ENCODE results near the gene PLCH1.
"Not testable (repeated sequence)": the region's sequence is repeated elsewhere in the genome, so short reads cannot be mapped to it uniquely, and the experiment has no call there.

DNA sequence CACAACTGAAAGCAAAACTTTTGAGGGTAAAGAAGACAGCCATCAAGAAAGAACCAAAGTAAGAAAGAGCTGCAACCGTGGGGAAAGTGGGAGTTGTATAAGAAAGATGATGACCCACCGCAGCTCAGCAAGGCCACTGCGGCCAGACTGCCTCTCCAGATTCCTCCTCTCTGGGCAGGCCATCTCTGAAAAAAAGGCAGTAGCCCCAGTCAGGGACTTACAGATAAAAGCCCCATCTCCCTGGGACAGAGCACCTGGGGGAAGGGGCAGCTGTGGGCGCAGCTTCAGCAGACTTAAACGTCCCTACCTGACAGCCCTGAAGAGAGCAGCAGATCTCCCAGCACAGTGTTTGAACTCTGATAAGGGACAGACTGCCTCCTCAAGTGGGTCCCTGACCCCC, 124.3 kb downstream of the PLCH1 start:
- TF ChIP-seq CTCF (conservative IDR thresholded peaks at IDR 0.05); EZH2 (IDR thresholded peaks at IDR 0.05; ENCODE audit: low read depth): not testable (repeated sequence)
